T-helper 22 cell (primary cell): ENCODE measurements around the gene MYLK4.

ENCODE experiments used
- DNase-seq: peaks from one replicate; pipeline ENCODE4 v3.0.0-alpha.2; 2020; ENCODE audit warnings: low read depth

MYLK4 gene

DNA sequence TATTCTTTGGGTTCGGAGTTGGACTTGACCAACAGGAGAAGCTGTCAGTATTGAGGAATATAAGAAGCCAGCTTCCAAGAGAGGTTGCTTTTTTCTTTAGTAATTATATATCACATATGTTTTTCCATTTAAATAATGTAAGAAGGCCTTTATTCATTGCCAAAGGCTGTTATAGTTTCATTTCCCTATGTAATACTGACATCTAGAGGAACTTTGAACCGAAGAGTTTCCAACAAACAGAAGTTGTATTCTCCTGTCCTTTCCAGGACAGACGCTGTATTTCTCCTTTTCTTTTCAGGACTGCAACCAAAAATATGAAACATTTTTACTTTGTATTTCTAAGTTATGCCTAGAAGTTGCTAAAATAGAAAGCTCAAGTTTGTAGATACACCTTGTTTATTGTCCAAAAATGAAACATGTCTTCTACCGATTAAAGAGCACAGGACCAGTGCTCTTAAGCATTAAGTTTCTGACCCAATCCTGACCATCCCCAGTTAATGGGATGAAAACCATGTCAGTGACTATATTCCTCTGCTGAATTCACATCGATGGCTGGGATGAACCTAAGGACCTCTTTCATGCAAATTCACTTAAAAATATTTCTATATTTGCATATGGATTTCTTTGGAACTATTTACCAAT lies 55.1 kb downstream of the MYLK4 start:
- DNase-seq = no peak

DNA sequence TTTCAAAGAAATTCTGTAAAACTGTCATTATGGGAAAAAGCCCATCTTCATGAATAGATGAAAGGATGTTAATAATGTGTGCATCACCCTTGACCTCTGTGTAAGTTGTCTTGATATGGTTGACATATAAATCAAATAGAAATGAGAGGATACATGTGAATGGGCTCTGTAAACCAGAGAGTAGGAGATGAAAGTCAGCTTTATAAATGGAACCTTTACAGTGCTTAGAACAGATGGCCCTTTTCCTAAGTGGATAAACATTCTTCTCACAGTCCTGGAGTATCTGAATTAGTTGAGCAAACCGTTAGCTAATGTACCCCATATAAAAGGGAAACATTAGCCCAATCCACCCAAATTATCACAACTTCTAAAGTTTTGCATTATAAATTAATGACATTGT lies 57.5 kb downstream of the MYLK4 start:
- no peak for DNase-seq

DNA sequence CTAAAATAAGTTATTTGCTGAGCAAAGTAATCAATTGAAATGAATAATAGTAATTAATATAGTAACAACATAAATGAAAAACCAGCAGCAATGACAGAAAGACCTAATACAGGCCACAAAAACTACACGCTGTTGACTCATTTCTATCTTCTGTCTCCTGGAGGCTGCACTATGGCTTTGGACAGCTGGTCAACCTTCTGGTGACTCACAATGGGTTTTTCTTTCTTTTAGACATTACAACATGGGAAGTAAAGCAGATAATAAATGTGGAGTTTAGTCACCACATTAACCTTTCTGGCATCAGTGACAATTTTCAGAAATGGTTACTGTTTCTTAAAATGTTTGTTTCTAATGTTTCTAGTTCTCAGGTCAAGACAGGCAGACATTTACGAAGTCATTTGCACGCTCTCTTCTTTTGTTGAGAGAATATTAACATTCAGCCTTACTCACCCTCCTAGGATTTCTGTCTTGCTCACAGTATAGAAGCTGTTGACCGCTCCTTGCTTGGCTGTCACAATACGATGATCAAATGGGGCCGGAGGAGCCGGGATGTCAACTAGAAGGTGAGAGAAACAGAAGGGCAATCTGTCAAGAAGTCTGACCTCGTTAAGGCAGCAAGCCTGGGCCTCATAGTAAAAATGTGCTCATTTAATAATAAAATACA lies 62.2 kb downstream of the MYLK4 start:
- no peak for DNase-seq

DNA sequence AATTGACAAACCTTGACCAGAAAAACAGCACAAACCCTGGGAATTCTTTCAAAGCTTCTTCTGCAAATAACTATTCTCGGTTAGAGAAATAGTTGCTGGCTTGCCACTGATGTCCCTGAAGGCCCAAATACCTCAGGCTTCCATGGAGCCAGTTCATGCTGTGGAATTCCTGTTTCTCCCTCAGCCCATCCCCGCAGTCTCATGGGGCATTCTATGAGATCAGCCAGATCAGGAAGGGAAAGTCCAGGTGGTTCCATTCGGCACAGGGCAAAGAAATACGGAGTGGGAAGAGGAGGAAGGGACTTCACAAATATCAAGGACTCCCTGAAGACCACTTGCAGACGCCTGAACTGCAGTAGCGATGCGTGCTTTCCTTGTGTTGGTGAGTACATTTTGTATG lies 63.3 kb downstream of the MYLK4 start:
- DNase-seq = no peak

DNA sequence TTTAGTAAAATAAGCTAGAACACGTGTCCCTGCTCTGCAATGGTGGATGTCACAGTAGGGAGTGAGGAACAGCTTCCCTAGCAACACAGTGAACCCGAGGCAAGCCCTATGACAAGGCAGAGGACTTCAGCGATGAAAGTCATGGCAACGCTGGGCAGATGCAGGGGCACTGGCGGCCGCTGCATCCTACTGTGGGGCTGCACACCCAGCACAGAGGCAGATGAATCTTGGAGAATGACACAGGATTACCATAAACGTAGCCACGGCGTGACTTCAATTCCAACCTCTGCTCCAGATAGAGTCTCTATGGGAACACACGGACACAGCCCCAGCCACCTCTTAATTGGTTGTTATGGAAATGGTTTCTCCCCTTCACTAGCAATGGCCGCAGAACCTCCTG lies 64.2 kb downstream of the MYLK4 start:
- no peak for DNase-seq

DNA sequence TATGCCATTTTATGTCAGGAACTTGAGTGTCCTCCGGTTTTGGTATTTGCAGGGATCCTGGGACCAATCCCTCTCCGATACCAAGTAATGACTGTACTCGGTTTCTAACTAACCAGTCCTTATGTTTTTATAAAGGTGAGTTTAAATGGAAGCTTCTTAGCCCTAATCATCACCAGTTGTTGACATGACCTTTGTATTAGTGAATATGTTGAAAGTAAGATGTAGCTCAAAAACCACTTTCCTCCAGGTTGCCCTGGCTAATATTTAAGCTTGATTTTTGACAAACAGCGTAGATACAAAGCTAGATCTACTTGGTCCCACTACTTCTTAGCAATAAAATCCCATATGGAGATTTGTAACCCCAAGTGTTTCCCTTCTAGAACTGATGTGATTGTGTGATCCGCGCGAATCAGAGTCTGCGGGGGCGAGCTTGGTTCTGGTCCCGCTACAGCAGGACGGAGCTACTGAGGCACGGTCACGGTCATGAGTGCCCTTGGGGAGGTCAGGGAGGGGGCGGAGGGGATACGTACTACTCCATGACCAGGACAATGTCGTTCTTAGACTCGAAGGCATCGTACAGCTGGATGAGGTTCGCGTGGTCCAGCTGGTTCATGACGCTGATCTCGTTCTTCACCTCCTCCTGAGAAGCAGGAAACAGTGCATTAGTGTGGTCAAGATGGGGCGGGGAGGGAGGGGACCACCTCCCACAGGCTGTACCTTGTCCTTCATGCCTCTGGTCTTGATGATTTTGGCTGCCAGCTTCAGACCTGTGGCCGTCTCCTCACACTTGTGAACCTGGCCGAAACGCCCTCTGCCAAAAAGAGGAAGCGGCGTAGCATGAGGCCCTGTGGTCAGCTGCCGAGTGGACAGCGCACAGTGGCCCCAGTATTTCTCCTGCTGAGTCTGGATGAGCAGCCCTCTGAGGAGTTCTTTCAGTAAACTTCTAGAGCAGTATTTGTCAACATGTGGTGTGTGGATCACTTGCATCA lies 65.7 kb downstream of the MYLK4 start:
- no peak for DNase-seq

DNA sequence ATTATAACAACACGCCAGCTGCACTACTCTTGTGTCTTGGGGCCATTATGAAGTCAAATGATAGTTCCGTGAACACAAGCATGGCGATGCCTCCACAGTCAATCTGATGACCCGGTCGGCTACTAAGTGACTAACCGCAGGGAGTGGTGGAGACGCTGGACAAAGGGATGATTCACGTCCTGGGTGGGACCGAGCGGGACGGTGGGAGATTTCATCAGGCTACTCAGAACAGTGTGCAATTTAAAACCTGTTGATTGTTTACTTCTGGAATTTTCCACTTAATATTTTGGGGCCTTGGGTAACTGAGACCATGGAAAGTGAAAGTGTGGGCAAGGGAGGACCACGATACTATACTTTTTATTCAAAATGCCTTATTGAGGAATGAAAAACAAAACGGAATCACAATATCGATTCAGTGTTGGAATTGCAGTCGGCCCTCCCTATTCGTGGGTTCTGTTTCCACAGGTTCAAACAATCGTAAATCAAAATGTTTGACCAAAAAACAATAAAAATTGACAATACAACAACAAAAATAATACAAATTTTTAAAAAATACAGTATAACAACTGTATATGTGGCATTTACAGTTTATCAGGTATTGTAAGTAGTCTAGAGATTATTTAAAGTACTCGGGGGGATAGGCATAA lies 66.5 kb downstream of the MYLK4 start:
- DNase-seq = no peak

DNA sequence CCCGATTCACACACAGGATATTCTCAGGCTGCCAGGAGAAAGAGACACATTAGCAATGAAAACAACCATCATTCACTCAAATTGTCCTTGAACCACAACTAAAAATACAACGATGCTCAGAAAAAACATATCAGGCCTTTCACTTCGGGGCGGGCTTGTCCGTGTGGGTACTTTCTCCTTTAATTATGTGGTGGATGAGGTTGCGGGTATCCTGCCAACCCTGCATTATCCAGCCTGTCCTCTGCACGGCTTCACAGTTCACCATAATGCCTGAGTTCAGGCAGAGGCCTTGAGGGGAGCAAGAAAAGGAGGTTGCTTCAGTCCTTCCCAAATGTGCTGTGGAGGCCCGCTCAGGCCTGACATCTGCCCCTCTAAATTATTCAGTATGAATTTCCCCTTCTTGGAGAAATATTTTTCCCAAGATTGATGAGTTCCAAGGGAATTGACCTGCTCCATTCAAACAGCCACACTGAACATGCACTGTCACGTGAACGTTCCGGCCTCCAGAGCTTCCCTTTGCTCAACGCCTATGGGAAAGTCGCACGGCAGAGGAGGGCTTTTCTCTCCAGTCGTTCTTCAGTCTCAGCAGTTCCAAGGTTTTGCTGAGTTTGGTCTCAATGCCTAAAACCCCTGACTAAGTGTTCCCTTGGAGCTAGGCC lies 70.3 kb downstream of the MYLK4 start:
- DNase-seq = no peak

DNA sequence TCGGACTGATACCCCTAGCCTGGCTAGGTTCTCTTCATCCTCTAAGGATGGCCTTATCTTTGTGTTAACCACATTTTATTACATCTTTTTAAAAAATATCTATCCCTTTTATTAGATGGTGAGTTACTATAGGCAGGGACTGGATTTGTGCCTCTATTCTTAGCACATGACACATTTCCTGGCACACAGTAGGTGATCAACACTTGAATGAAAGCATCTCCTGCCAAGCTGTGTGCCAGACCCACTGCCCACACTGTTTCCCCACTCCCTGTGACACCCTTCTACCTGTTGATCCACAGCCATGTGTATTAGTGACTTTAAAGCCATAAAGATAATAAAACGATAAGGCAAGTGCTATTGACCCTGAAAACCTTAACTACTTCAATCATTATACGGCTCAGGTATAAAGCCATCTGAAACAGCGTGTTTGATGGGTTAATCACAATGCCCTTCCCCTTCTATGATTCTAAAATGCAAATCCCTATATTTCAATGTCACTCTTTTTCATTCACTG lies 73.6 kb downstream of the MYLK4 start:
- DNase-seq = no peak

DNA sequence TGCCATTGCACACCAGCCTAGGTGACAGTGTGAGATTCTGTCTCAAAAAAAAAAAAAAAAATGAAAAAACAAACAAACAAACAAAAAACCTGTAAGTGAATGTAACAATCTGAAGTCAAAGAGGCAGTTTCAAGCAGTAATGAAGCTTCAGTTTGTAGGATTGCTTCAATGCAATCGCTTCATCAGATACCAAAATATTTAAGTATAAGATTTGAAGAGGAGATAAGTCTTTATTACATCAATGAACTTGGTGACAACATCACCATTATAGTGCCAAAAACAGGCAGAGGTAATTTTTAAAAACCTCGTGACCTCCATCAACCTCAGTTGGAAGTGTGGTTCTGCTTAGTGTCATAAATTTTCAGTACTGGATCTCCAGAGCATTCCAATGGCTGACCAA lies 74.7 kb downstream of the MYLK4 start:
- no peak for DNase-seq

DNA sequence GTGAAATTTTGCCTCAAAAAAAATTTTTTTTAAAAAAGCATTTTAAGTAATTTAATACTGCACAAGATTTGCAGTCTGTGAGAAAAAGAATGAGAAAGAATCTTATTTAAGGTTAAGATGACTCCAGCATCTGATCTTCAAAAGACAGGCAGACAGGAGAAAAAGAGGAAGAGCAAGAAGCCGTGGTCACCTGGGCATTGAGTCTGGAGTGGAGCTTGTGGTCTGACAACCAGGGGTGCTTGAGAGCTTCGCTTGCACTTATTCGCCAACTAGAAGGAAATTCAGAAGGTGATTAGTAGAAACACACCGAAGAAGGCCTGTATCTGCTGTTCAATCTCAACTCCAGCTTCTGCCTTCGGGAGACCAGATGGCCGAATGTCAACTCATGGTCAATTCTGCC lies 75.9 kb downstream of the MYLK4 start:
- DNase-seq = no peak

DNA sequence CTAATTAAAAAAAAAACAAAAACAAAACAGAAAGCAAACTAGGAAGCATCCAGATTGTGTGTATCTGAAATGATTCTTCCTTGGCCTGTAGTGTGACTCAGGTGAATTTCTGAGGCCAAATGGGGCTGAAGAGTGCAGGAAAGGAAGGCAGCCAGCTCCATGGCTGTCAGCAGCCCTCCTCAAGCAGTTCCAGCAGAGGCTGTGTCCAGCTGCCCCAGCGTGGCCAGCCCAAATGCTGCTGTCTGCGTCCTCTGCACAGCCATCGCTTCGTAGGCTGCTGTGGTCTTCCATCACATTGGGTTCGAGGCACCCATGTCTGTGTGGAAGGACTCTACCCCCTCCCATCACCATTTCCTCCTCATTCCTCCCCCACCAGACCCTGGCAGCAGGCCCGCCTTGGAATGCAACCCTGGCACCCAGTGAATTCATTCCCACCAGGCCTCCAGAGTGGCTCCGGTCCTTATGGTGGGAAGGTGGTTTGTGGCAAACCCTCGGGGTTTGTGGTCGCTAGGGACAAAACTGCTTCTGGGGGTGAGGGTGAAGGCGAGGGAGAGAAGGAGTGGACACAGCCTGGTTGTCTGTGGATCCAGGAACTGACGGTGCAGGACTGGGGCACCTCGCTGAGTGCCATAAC lies 81.5 kb downstream of the MYLK4 start:
- DNase-seq = no peak

DNA sequence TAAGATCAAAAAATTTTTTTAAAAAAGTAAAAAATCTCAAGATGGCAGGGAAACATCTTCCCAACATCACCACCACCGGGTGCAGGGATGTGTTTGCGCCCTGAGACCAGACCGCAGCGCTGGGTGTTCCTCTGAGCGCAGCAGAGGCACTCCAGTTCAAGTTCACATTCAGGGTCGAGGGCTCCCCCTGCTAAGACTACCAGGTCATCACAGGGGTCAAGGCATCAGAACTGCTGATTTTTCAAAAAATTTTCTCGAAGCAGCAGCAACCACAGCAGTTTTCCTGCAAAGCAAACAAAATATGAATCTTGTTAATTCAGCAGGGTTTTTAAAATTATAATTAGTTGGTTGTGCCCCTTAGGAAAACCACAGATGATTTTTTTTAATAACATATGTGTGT lies 83.1 kb downstream of the MYLK4 start:
- no peak for DNase-seq

DNA sequence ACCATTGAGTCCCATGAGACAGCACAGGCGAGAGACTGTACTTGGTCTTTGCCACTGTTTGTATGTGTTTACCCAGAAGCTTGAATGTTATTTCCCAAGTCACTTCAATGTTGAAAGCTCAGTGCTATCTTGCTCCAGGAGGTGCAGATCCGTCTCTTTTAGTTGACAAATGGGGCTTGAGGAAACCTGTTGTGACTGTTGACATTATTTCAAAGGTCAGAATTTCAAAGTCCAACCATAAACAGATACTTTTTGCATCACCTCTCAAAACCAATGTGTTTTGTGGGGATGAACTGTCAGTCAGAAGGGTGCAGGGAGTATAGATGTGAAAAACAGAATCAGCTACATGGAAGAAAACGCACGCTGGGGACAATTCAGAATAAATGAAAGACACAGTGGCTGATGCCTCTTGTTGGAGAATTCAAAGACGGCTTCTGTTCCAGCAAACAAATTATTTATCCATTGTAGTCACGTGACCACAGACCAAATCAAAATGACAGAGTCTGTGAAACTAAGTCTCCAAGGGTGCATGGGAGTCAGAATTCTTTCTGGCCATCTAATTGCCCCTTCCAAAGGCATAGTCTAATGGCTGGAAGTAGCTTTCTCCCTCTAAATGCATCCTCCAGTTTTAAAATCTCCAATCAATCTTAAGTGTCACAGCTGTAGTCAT lies 83.7 kb downstream of the MYLK4 start:
- DNase-seq = no peak

DNA sequence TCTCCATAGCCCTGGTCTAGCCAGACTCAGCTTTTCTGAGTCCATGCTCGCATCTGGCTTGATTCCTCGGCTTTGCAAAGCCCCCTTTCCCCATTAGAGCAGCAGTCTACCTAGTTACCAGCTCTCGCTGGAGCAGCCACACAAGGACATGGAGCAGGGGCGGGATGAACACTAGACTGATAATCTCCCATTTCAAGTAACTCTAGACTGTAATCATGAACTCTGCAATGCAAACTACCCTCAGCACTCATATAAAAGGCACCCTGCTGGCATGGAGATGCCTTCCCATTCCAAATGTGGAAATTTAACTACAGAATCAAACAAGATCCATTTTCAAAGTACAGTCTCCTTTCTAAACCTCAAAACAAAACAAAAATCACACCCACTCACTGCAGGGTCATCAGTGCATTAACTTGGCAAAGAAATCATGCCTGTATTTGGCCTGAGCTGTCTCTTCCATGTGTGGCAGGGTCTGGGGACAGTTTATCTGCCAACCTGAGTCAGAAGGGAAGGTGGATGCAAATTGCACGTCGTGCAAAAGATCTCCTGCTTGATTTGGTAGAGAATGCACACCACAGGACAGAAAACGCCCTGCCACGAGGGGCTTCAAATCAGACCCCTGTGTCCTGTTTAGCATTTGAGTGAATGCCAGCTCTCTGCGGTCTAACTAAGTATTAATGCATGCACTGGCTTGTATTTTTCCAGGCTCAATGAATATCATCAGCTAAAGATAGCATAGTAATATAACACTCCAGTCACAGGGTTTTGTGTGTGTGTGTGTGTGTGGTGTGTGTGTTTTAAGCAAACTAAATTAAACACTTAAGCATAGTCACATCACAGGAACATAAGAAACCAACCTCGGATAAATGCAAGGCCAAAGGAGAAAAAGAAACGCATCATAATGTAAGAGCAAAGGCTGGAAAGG lies 85.3 kb downstream of the MYLK4 start:
- DNase-seq = no peak

DNA sequence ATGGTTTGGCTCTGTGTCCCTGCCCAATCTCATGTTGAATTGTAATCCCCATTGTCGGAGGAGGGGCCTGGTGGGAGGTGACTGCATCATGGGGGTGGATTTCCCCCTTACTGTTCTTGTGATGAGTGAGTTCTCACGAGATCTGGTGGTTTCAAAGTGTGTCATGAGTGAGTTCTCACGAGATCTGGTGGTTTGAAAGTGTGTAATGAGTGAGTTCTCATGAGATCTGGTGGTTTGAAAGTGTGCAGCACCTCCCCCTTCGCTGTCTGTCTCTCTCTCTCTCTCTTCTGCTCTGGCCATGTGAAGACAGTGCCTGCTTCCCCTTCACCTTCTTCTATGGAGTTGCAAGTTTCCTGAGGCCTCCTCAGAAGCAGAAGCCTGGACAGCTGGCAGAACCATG lies 87.6 kb downstream of the MYLK4 start:
- no peak for DNase-seq

DNA sequence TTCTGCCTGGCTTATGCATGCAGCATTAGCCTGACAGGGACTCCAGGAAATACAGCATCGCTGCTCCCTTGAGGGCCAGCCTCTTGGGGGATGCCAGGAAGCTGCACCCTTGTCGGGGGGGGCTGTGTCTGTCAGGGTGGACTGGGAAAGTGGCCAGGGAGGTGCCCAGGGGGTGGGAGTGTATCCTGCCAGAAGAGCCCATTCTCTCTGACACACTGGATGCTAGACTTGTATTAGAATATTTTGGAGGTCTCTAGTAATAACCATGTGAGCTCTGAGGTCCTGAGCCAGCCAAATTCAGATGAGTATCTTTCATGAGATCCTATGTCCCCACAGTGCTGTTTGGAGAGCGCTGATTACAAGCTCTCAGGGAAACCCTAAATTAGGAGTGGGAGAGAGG lies 89.1 kb downstream of the MYLK4 start:
- no peak for DNase-seq

DNA sequence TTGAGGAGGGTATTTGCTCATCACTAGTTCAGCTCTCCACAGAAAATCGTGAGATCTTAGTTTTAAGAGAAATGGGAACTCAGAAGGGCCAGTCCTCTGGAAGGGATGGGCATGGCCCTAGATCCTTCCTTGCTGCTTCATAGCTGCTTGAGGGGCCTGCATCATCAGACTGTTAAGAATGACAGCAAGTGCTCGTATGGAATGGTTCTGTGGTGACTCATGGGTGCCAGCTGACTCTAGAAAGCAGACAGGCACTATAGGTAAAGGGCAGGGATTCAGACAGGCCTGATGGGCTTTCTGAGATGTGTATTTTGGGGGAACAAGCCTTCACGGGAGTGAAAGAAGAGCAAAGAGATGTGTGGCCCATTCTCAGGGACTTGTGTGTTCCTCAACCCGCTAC lies 90.8 kb downstream of the MYLK4 start:
- no peak for DNase-seq

DNA sequence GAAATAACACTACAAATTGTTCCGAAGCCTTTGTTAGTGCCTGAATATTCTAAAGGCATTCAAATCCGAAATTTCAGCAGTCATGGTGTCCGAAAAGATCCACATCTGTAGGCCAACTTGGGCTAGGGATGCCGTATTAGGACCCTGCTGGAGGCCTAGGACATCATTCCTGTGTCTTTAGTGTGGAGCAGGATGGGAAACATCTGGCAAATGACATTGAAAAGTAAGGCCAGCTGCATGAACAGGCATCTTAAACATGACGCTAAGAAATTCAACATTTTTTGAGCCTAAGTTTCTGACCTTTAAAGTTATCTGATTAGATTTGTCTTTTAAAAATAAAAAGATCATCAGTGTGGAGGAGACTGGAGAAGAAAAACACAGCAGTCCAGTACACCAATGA lies 91.3 kb downstream of the MYLK4 start:
- DNase-seq = no peak

DNA sequence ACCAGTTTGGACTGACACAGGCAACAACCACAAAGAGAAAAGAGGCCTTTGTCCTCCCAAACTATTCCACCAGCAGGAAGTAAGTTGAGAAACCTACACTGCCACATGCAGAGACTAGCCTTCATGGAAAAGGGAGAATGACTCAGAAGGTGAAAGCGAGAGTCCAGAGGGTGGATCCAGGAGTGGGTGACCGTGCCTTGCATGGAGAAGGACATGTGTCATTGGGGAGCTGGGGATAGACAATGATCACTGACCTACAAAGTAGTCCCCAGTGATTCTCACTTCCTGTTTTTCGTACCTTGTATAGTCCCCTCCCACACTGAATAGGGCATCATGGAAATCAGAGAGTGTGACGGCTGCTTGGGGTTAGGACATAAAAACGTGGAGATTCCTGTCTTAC lies 91.9 kb downstream of the MYLK4 start:
- DNase-seq = no peak
